Glutamatergic neuron (in vitro differentiated cells): Measurements from ENCODE around the gene RASA3. TPM values are rescaled to one million over a fixed set of nuclear protein-coding genes. Genes with fewer than 3 reads are reported as not detected.

Experiments
- DNase-seq: peaks from one replicate; pipeline ENCODE4 v3.0.0; 2022
- H3K27ac Mint-ChIP-seq: one replicate; pipeline ENCODE4 v1.8.0; 2020; ENCODE audit warnings: mild to moderate bottlenecking, mixed read lengths, inconsistent platforms; ENCODE audit not compliant: unreplicated experiment
- H3K27me3 Mint-ChIP-seq: one replicate; pipeline ENCODE4 v1.8.0; 2020; ENCODE audit warnings: mild to moderate bottlenecking, moderate library complexity, mixed read lengths, inconsistent platforms; ENCODE audit not compliant: unreplicated experiment
- H3K36me3 Mint-ChIP-seq: one replicate; pipeline ENCODE4 v1.8.0; 2020; ENCODE audit warnings: mild to moderate bottlenecking, mixed read lengths, inconsistent platforms; ENCODE audit not compliant: unreplicated experiment
- H3K4me1 Mint-ChIP-seq: one replicate; pipeline ENCODE4 v1.8.0; 2020; ENCODE audit warnings: mild to moderate bottlenecking, low read depth, mixed read lengths, inconsistent platforms; ENCODE audit not compliant: unreplicated experiment
- H3K4me3 Mint-ChIP-seq: one replicate; pipeline ENCODE4 v1.8.0; 2020; ENCODE audit warnings: mild to moderate bottlenecking, mixed read lengths, inconsistent platforms; ENCODE audit not compliant: unreplicated experiment
- H3K9me3 Mint-ChIP-seq: one replicate; pipeline ENCODE4 v1.8.0; 2020; ENCODE audit warnings: mild to moderate bottlenecking, moderate library complexity, mixed read lengths, inconsistent platforms; ENCODE audit not compliant: unreplicated experiment
- CTCF ChIP-seq: fragments of 200-600 bp; sonication (generic); IDR thresholded peaks from one replicate; pipeline ENCODE4 v1.5.0; 2021; ENCODE audit not compliant: partially characterized antibody, unreplicated experiment
- total RNA-seq: library from RNA; stranded (reverse); fragmentation: NEBNext Ultra II Directional; extraction: Animal tissue kit (Norgen Biotek cat#: 25700); gene quantifications from one replicate; pipeline ENCODE4 v1.2.1, GENCODE V29; 2021; ENCODE audit not compliant: unreplicated experiment

Gene RASA3
- total RNA-seq, 1 donor from 2014 or later = 15.2 TPM

DNA sequence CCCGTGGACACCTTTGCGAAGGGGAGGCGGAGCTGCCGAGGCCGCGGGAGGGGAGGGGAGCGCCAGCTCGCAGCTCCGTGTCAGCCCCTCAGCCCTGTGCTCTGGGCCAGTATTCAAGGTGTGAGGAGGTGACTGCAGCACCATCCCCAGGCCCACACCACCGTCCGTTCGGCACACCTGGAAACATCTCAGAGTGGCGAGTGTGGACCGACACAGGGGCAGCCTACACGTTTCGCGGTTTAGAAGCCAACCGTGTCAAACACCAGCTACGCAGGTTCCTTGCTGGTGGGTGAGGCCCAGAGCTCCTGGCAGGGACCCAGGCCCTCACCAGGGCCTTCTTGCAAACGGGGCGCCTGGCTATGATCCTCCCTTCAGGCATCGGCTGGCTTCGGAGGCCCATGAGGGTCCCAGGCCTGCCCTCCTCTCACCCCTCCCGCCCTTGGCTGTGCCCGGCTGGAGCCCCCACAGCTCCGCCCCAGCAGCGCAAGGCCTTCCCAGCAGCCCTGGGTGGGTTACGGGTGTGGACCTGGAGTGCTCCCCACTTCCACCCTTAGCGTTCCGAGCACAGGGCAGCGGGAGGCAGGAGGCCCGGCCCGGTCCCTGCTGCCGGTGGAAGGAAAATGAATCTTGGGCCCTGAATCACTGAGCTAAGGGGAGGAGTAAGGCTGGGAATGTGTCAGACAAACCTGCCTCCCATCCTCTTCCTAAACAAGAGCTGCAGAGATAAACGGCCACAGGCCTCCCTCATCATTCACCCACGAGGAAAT lies 159.8 kb downstream of the RASA3 start:
- no peak for TF ChIP-seq CTCF
- DNase-seq = peak; percentile 8
- Mint-ChIP-seq H3K27me3 (peaks cover 7% of the 10 kb centered on the region), H3K27ac (no peak overlapping the region), H3K9me3 (peaks cover 3% of the 10 kb centered on the region), H3K4me1 (no peaks in the 10 kb centered on the region), H3K36me3 (no peaks in the 10 kb centered on the region), H3K4me3 (no peak overlapping the region)

- Mint-ChIP-seq H3K36me3 (no peaks in the 10 kb centered on the region), H3K4me3 (no peak overlapping the region), H3K27me3 (peaks cover 5% of the 10 kb centered on the region), H3K27ac (no peak overlapping the region), H3K4me1 (no peaks in the 10 kb centered on the region), H3K9me3 (peaks cover 3% of the 10 kb centered on the region)
- peak; percentile 4 for DNase-seq
- TF ChIP-seq CTCF = no peak
These were observed 160.8 kb downstream of the RASA3 start for GRCh38 chr13:113971471-113972231.

GRCh38 chr13:113970810-113971470 lies 161.5 kb downstream of the RASA3 start:
- Mint-ChIP-seq H3K4me1 (no peaks in the 10 kb centered on the region), H3K36me3 (no peaks in the 10 kb centered on the region), H3K9me3 (peaks cover 3% of the 10 kb centered on the region), H3K4me3 (no peak overlapping the region), H3K27me3 (peaks cover 5% of the 10 kb centered on the region), H3K27ac (no peak overlapping the region)
- TF ChIP-seq CTCF = no peak
- DNase-seq = no peak

- H3K27ac Mint-ChIP-seq = no peak overlapping the region
These were observed 162.3 kb downstream of the RASA3 start for GRCh38 chr13:113969973-113970611.

More at GRCh38 chr13:113969973-113970611, 162.3 kb downstream of the RASA3 start:
- TF ChIP-seq CTCF = no peak
- H3K4me3 Mint-ChIP-seq = no peak overlapping the region
- H3K9me3 Mint-ChIP-seq = peaks cover 3% of the 10 kb centered on the region
- peaks cover 4% of the 10 kb centered on the region for H3K27me3 Mint-ChIP-seq
- H3K4me1 Mint-ChIP-seq = no peaks in the 10 kb centered on the region
- H3K36me3 Mint-ChIP-seq = no peaks in the 10 kb centered on the region
- DNase-seq = no peak
